Upper lobe of right lung (tissue), 1 donor: Measurements from ENCODE around the gene SPOCK1. TPM values are rescaled to one million over a fixed set of nuclear protein-coding genes. Genes with fewer than 3 reads are reported as not detected.

Experiments
- ATAC-seq: fragments of 200-7000 bp; cut with Tn5 transposase; one replicate; pipeline ENCODE4 v1.9.1; 2020; ENCODE audit warnings: mild to moderate bottlenecking, moderate library complexity
- DNase-seq: peaks from one replicate; pipeline ENCODE4 v3.0.0-alpha.2; 2020
- H3K27ac ChIP-seq: fragments of 200-600 bp; one replicate; pipeline ENCODE4 v1.8.0; 2022
- H3K27me3 ChIP-seq: fragments of 200-600 bp; one replicate; pipeline ENCODE4 v1.8.0; 2022; ENCODE audit warnings: mild to moderate bottlenecking
- H3K36me3 ChIP-seq: fragments of 200-600 bp; one replicate; pipeline ENCODE4 v1.8.0; 2022
- H3K4me1 ChIP-seq: fragments of 200-600 bp; one replicate; pipeline ENCODE4 v1.8.0; 2022
- H3K4me3 ChIP-seq: fragments of 200-600 bp; one replicate; pipeline ENCODE4 v1.8.0; 2022; ENCODE audit warnings: mild to moderate bottlenecking
- H3K9me3 ChIP-seq: fragments of 200-600 bp; one replicate; pipeline ENCODE4 v1.8.0; 2022
- CTCF ChIP-seq: fragments of 200-600 bp; IDR thresholded peaks from one replicate; pipeline ENCODE4 v1.8.0; 2022; ENCODE audit warnings: antibody characterized with exemption
- intact Hi-C: fragments of 100-400 bp; cut with DNase I; formaldehyde crosslinking; loops from one replicate; pipeline ENCODE4 v1.11.0; 2022
- total RNA-seq: library from RNA; stranded (reverse); fragmentation: NEBNext Ultra II Directional; extraction: Animal tissue kit (Norgen Biotek cat#: 25700); gene quantifications from one replicate; pipeline ENCODE4 v1.2.1, GENCODE V29; 2021
- donor health status: DM: no; HTN: yes; CAD: no; lungs with severe emphysema.

The SPOCK1 gene
- total RNA-seq, 1 donor from 2014 or later = 4.0 TPM

GRCh38 chr5:137215261-137215660, 283.9 kb downstream of the SPOCK1 start:
- Histone ChIP-seq H3K27ac (no peak overlapping the region), H3K27me3 (no peaks in the 10 kb centered on the region), H3K36me3 (no peaks in the 10 kb centered on the region), H3K4me3 (no peak overlapping the region), H3K9me3 (no peaks in the 10 kb centered on the region), H3K4me1 (no peaks in the 10 kb centered on the region)
- intact Hi-C loops = no loop called here
- no peak for DNase-seq
- no peak for ATAC-seq
- no peak for TF ChIP-seq CTCF

GRCh38 chr5:137214446-137215189, 284.5 kb downstream of the SPOCK1 start:
- intact Hi-C loops = no loop called here
- Histone ChIP-seq H3K27ac (no peak overlapping the region), H3K4me1 (no peaks in the 10 kb centered on the region), H3K9me3 (no peaks in the 10 kb centered on the region), H3K27me3 (no peaks in the 10 kb centered on the region), H3K36me3 (no peaks in the 10 kb centered on the region), H3K4me3 (no peak overlapping the region)
- DNase-seq (no peak), ATAC-seq (no peak)
- TF ChIP-seq CTCF = no peak

- no peak for ATAC-seq
- Histone ChIP-seq H3K4me3 (no peak overlapping the region), H3K27me3 (no peaks in the 10 kb centered on the region), H3K27ac (no peak overlapping the region), H3K4me1 (no peaks in the 10 kb centered on the region), H3K36me3 (no peaks in the 10 kb centered on the region), H3K9me3 (no peaks in the 10 kb centered on the region)
- intact Hi-C loops = no loop called here
- TF ChIP-seq CTCF = no peak
- DNase-seq = no peak
Observed at GRCh38 chr5:137212471-137212870, 286.7 kb downstream of the SPOCK1 start.

GRCh38 chr5:137209232-137209809, 289.8 kb downstream of the SPOCK1 start:
- Histone ChIP-seq H3K27me3 (no peaks in the 10 kb centered on the region), H3K4me1 (no peaks in the 10 kb centered on the region), H3K36me3 (no peaks in the 10 kb centered on the region), H3K4me3 (no peak overlapping the region), H3K9me3 (no peaks in the 10 kb centered on the region), H3K27ac (no peak overlapping the region)
- TF ChIP-seq CTCF = no peak
- ATAC-seq (no peak), DNase-seq (no peak)
- intact Hi-C loops = no loop called here

- TF ChIP-seq CTCF = no peak
- intact Hi-C loops = no loop called here
- peaks cover 19% of the 10 kb centered on the region for H3K27me3 ChIP-seq
Observed at GRCh38 chr5:137207023-137207760, 291.9 kb downstream of the SPOCK1 start.

More at GRCh38 chr5:137207023-137207760, 291.9 kb downstream of the SPOCK1 start:
- DNase-seq (no peak), ATAC-seq (no peak)
- H3K4me3 ChIP-seq = no peak overlapping the region
- no peaks in the 10 kb centered on the region for H3K4me1 ChIP-seq
- H3K9me3 ChIP-seq = no peaks in the 10 kb centered on the region
- H3K27ac ChIP-seq = no peak overlapping the region
- no peaks in the 10 kb centered on the region for H3K36me3 ChIP-seq
